Stimulated activated CD4-positive, alpha-beta T cell treated with anti-CD3 and anti-CD28 coated beads, Interleukin-15, amount 100 ng/mL, for 24 hours (primary cell): ENCODE data around the gene SLC7A11.
"Not testable (repeated sequence)": the region's sequence is repeated elsewhere in the genome, so short reads cannot be mapped to it uniquely, and the experiment has no call there.

ENCODE experiments used
- DNase-seq: peaks from one replicate; pipeline ENCODE4 v3.0.0-alpha.2; 2020

The SLC7A11 gene

DNA sequence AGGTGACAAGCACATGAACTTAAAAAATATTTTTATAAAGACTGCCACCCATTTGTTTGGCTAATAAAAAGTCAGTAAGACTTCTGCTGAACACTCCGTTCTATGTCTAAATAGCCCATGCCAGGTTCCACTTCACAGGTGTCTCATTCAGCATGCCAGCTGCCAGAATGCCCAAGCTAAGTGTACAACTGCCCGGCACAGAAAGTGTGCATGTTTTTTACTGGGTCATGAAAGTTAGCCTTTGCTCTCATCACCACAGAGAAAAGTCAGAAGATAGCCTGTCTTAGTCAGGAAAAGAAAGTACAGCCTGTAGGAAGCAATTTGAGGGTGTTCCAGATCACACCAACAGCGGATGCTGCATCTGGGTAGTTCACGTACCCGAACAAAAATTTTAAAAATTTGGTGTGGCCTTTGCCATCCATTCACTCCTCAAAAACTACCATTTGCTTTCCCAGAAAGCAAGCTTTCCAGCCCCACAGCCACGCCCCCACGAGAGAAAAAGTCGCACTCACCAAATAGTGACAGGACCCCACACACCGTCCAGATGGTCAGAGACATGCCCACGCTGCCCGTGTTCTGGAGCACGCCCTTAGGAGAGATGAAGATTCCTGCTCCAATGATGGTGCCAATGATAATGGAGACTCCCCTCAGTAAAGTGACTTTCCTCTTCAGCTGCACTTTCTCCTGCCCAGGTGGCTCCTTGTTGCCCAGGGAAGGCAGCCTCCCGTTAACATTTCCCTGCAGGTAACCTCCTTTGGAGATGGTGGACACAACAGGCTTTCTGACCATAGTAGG, 671 bp downstream of the SLC7A11 start:
- peak; percentile 9 for DNase-seq

DNA sequence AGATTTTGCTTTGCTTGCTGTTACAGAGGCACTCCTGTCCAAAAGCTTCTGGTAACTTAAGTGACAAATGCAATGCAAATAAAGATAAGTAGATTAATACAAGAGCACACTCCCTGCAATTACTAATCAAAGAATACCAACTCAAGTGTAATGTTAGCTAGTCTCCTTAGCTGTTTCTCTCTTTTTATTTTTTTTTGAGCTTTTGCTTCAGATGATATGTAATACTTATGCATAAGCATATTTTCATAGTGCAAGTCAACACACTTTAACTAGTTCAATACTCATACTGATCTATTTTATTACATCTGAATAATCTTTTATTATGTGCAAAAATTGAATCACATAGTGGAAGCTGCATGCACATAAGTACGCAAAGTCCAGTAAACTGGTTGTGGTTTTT, 2.7 kb downstream of the SLC7A11 start:
- DNase-seq, result no peak

DNA sequence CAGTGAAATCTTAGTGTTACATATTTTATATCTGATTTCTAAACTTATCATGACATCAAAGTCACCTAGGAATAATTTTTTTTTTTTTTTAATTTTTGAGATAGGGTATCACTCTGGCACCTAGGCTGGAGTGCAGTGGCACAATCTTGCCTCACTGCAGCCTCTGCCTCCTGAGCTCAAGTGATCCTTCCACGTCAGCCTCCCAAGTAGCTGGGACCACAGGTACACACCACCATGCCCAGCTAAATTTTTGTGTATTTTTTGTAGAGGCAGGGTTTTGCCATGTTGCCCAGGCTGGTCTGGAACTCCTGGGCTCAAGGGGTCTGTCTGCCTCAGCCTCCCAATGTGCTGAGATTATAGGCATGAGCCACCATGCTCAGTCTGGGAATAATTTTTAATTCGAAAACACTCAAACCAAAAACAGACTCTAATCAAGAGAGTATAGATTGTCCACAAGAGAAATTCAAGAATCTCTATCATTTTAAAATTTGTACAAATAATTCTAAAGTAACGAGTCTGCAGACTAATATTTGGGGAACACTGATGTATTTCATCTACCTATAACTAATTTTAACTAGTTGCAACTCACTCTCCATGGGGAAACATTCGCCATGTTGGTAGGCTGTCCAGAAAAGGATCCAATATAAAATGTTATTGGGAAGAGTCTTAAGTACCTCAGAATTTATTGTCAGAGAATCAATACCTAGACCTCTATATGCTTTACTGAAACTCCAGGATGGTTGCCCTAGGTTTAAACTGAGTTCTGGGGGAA, 3.4 kb downstream of the SLC7A11 start:
- DNase-seq, result no peak

DNA sequence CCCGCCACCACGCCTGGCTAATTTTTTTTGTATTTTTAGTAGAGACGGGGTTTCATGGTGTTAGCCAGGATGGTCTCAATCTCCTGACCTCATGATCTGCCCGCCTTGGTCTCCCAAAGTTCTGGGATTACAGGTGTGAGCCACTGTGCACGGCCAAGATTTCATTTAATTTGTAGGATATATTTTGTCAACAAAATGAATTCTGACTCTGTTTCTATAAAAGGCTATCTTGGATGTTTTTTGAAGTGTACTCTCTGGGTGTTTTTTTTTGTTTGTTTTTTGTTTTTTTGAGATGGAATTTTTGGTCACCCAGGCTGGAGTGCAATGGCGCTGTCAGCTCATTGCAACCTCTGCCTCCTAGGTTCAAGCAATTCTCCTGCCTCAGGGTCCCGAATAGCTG, 5.0 kb downstream of the SLC7A11 start:
- DNase-seq, result not testable (repeated sequence)

DNA sequence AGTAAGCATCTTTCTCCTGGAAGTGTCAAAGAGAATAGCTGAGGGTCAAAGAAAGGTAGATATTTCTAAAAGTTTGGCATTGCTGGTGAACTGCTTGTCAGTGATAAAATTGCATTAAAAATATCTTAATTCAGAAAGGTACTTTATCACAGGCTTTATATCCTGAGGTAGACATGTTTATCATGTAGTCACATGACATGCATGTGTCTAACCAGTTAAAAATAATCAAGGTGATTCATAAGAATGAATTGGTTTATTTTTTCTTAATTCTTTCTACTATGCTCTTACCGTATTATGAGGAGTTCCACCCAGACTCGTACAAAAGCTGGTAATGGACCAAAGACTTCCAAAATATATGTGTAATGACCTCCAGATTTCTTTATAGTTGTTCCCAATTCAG, 6.1 kb downstream of the SLC7A11 start:
- DNase-seq, result no peak

DNA sequence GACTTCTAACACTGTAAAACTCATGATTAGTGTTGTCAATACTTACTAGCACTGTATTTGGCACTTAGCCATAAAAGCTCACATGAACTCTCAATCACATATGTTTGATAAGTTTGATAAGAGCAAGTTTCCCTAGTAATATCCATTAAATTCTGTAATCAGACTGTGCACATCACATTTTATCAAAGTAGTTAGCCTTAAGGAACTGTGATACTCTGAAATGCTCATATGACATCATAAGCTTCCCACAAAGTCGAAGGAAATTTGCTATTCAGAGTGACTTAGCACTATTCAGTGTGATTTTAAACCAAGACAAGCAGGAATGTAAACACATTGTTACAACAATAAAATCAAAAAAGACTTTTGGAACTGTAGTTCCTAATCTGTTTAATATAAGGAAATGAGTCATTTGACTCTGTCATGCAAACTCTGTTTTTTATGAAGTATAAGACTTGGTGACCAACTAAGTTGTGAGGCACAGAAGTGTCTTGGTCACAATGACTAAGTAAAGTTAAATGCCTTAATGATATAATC, 6.7 kb downstream of the SLC7A11 start:
- DNase-seq, result no peak

DNA sequence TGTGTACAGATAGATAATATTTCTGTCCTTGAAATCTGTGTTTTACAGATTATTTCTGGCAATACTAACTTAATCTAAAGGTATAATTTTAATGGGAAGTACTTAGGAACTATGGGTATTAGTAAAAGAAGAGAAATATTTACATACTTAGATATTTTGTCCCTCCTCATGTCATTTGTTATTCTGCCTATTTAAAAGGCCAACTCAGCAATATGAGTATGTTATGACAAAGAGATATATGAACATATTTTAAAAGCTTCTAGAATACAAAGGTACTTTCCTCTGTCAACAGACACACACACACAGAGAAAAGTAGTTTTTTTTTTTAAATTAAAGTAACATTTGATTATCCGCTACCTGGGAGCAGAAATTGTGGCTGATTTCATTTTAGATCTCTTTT, 7.9 kb downstream of the SLC7A11 start:
- DNase-seq, result no peak

DNA sequence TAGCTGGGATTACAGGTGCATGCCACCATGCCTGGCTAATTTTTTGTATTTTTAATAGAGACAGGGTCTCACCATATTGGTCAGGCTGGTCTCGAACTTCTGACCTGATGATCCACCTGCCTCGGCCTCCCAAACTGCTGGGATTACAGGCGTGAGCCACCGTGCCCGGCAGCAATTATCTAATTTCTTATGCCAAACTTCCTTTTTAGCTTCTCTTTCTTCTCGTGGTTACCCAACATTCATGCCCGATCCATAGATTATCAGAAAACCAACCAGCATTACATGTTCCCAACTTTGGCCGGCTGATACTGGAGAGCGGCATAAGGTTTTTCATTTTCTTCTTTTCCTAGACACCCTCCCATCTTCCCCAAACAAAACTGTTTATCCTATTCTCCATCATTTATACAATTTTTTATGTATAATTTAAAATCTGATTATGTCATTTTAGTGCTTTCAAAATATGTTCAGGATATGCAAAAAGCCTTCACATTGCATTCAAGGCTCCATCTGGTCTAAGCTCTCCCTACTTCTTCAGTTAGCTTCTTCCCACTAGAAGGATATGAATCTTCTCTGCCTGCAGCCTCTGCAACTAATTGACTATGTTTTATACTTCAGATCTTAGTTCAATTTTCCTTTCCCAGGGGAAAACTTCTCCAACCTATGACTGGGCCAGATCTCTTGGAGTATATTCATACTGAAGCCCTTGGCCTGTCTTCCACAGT, 8.7 kb downstream of the SLC7A11 start:
- no peak for DNase-seq

DNA sequence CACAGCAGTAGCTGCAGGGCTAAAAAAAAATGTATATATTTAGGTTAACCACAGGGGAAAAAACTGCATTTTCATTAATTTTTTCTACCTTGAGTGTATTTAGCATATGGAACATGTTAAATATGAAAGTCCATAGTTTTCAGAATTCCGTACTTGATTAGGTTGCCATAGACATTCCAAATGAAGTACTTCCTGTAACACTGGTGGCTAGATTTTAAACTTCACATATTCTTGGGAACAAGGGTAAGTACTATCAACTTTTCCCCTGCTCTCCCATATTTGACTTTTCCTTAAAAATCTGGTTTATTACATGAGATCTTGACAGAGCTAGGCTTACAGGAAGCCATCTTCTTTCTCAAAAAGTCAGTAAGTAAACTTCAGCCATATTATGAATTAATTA, 9.8 kb downstream of the SLC7A11 start:
- no peak for DNase-seq

DNA sequence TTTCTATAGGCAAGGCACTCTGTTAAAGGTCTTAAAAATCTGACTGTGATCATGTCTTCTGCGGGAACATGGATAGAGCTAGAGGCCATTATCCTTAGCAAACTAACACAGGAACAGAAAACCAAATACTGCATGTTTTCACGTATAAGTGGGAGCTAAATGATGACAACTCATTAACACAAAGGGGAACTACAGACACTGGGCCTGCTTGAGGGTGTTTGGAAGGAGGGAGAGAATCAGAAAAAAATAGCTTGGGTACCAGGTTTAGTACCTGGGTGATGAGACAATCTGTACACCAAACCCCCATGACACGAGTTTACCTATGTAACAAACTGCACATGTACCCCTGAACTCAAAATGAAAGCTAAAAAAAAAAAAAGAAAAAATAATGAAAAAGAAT, 12.1 kb downstream of the SLC7A11 start:
- no peak for DNase-seq

DNA sequence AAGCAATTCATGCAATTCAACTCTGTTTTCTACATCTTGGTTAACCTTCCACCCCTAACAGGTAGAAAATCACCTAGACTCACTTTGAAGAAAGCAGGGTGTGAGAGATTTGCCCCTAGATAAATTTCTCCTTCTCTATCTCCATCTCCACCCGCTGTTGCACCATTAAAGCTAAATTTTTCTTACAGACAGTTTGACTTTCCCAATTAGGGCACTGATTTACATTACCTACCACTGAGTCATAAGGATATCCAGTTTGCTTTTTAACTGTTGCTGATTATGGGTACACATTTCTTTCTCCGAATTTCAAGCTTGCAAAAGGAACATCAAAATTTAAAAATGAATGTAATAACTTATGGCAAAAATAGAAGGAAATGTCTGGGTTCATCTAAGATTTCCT, 13.0 kb downstream of the SLC7A11 start:
- no peak for DNase-seq

DNA sequence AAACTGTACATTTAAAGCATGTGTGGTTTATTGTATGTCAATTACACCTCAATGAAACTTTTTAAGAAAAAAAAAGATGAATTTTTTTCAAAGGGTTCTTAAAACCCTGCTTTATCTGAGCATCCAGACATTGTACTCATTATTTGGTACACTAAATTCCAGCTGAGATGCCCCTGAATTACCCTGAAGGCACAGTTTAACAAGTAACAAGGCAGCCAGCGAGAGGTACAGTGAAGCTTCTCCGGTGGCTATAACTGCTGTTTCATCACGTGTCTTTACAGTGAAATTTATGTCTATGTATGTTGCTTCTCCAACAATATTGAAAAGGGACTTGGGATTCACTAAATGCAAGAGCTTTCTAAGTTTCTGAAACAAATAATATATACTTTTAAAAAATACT, 15.8 kb downstream of the SLC7A11 start:
- DNase-seq, result no peak

DNA sequence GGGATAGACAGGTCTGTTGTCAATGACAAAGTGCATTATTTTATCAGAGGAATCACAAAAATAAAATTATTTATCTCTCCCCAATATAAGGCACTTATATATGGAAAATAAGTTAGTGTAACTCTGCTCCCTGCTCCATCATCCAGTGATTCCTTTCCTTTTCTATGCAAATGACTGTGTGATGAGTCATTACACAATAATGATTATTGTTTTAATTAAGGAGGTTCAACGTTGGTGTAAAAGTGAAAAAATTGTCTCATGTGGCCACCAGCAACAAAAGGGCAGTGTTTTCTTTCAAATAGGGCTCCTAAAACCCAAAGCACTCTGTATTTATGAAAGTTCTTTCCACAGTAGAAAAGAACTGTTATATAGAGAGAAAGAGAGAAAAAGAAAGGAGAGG, 16.7 kb downstream of the SLC7A11 start:
- no peak for DNase-seq

DNA sequence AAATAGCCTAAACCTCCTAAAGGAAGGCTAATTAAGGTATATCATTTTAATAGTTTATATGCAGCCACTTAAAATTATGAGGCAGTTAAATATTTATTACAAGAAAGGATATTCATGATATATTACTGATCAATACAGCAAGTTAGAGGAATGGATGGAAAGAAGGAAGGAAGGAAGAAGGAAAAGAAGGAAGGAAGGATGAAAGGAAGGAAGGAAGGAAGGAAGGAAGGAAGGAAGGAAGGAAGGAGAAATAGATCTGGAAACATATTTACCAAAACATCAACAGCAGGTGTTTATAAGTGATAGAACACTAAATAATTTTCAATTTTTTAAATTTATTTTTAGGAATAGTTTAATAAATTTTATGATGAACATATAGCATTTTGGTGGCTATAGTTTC, 17.5 kb downstream of the SLC7A11 start:
- DNase-seq, result no peak

DNA sequence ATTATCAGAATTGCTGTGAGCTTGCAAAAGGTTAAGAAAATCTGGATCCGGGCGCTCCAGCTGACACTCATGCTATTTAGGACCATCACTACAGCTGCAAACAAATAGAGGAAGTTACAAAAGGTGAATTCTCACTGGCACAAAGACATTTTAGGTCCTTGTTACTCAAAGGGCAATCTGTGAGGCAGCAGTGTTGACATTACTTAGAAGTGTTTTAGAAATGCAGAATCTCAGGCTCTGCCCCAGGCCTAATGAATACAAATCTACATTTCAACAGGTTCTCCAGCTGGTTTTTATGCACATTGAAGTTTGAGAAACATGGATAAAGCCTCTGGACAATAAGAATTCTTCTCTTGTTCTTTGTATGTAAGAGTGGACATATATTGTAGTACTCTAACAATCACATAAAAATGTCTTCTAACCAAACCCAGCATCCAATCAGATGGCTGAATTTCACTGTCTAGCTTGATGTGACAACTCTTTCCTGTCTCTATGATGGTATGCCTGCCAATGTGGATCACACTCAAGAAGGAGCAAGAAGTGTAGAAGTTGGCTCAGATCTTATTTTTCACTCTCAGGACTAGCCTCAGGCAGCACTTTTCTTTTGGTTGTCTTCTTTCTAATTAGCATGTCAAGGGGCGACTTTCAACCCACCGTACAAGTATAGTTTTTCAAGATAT, 18.8 kb downstream of the SLC7A11 start:
- DNase-seq, result no peak

DNA sequence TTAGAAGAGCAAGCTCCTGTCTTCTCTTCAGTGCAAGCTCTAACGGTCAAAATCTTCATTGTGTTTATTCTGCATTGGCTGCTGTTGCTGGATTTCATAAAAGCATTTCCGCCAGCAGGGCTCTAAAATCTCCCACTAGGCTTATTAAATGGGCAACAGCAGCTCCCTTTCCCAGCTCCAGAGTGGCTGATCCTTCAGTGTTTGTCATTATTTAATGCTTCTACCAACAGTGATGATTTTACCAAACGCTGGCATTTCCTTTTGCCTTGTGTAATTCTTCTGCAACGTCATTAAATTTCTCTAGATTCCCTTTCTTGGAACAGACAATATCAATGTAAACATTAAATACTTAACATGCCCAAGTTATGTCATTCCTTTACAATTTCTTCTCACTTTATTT, 20.1 kb downstream of the SLC7A11 start:
- no peak for DNase-seq

DNA sequence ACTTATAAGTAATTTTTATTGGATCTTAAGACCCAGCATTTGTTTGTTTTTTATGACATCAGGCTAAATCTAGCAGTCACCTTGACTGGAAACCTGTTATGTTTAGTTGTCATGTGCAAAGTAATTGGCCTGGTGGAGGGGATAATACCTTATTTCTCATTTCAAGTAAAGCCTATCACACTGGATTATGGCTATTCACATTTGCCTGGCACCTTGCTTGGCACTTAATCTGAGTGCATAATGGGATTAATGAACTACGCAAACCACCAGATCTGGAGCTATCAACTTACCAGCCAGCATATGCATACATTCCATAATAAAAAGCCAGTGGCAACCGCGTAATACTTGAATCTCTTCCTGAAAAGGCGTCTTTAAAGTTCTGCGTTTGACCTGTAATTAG, 23.2 kb downstream of the SLC7A11 start:
- DNase-seq, result no peak

DNA sequence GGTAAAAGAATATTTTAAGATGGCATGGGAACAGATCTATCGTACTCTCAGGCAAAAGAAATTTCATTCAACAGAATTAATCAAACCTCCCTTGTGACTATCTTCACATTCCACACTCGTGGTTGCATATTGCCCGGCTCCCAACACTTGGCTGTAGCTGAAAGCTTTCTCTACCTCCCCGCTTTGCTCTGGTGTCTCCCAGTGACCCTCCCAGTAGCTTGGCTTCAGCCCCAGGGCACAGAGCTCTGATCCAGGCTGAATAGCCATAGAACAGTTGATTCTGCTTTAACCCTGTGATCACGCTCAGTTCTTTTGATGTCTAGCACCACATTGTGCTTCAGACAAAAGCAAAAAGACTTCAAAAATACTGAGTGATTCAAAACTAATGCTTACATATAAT, 24.6 kb downstream of the SLC7A11 start:
- no peak for DNase-seq

DNA sequence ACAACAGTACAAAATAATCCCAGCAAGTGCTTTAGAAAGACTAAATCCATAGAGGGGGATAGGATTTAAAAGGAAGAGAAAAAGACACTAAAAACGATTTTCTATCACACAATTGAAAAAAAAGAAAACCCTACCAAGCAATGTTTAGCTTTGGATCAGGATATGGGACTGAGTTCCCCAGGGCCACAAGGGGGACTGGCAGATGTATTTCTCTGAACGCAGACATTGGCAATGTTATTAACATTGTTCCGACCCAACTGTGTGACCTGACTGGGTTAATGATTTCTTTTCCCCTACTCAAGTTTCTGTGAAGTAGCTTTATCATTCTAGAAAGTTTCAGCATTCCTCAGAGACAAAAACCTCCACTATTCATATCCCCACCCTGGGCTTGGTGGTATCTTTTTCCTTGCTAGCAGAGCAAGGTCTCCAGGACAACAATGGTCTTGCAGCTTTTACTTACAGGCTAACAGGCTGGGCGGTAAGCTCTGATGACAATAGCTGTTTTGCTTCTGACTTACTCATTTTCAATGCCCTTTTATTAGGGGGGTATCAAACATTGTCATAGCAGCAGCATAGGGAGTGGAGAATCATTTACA, 25.8 kb downstream of the SLC7A11 start:
- DNase-seq, result no peak

DNA sequence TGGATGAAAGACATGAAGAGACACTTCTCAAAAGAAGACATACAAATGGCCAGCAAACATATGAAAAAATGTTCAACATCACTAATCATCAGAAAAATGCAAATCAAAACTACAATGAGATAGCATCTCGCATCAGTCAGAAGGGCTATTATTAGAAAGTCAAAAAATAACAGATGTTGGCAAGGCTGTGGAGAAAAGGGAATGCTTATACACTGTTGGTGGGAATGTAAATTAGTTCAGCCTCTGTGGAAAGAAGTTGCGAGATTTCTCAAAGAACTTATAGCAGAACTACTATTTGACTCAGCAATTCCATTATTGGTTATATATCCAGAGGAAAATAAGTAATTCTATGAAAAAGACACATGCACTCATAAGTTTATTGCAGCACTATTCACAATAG, 31.6 kb downstream of the SLC7A11 start:
- not testable (repeated sequence) for DNase-seq

DNA sequence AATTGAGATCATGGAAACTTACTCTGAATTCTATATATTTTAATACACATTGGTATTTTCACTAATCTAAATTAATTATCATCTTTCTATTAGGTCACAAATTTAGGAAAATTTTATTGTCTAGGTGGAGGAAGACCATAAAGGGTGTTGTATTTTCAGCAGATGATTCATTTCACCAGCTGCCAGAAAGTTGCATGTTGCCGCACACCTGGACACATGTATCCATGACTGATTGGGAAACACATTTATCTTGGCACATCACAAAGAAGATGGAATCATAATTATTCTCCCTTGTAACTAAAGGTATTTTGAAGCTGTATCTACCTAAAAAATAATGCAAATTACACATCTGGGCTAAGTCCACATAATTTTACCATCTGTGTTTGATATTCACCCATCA, 33.1 kb downstream of the SLC7A11 start:
- no peak for DNase-seq

DNA sequence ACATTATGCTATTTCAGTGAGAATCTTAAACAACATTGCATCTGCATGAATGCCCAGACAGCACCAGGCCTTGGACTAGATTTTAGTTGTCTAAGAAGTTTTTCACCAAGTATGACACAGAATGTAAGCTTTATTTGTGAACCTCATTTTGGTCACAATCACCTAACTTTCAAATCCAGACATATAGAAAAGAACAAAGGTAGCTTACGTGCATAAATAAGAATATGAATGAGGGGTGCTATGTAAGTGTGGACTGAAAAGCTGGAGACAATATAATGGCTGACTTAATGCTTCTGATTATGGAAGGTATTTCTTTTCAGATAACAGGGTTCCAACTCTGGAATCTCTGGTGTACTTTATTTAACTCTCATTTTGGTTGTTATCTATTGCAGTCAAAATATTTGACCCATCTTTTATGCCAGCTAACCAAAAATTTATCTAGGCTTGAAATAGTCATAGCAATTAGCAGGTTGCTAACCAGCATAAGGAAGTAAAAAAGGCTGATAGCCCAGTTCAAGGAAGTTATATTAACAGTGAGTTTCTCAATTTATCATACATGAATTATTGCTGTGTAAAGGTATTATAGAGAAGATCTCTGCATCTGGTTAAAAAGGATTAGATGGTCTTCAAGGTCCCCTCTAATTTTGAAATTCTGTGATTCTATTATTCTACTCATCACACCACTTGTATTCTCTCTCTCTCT, 36.5 kb downstream of the SLC7A11 start:
- no peak for DNase-seq
